ENCODE measurements around the gene DNM1. TPM values are rescaled to one million over a fixed set of nuclear protein-coding genes. Genes with fewer than 3 reads are reported as not detected.

DNM1 gene
- total and polyA plus RNA-seq, 10 of the 15 experiments (the other 5 are each of a cell fraction or from before 2014, with no cell fraction given) = 0.06 to 0.67 (median 0.19) TPM; not detected in 3

- TF ChIP-seq PBX3 (IDR thresholded peaks at IDR 0.05; ENCODE audit: insufficient replicate concordance, low read depth, low read length) (no peak), NKRF (conservative IDR thresholded peaks at IDR 0.05) (peak; percentile 79; the same call in 1 of the 2 replicates), SMAD5 (IDR thresholded peaks at IDR 0.05; ENCODE audit: low read depth) (no peak), RELA (IDR thresholded peaks at IDR 0.05; ENCODE audit: borderline replicate concordance, partially characterized antibody) (peak; percentile 52), MTA3 (IDR thresholded peaks at IDR 0.05; ENCODE audit: borderline replicate concordance, low read length) (no peak), IKZF1 (conservative IDR thresholded peaks at IDR 0.05) (peak; percentile 91), DPF2 (IDR thresholded peaks at IDR 0.05) (peak; percentile 87), EGR1 (IDR thresholded peaks at IDR 0.05; ENCODE audit: borderline replicate concordance in 1 of 2, low read depth in 2 of 2, low read length in 2 of 2) (peak in 1 of 2 experiments; percentile 67; a peak in 2 of 3 replicates), RAD21 (IDR thresholded peaks at IDR 0.05; ENCODE audit: insufficient read depth, low read depth, low read length) (0 out of 2 replicates have a peak, but pooled peaks have one; percentile 5), FOXK2 (IDR thresholded peaks at IDR 0.05) (peak; percentile 91), ZNF592 (IDR thresholded peaks at IDR 0.05) (0 out of 2 replicates have a peak, but pooled peaks have one; percentile 69), POU2F2 (IDR thresholded peaks at IDR 0.05; ENCODE audit: borderline replicate concordance, low read depth, low read length) (peak; percentile 70; the same call in 2 of the 3 replicates), RUNX3 (IDR thresholded peaks at IDR 0.05; ENCODE audit: low read length) (peak; percentile 81), RFX5 (IDR thresholded peaks at IDR 0.05; ENCODE audit: low read depth, low read length) (no peak), IRF5 (IDR thresholded peaks at IDR 0.05; ENCODE audit: borderline replicate concordance) (0 out of 2 replicates have a peak, but pooled peaks have one; percentile 17), SRF (IDR thresholded peaks at IDR 0.05; ENCODE audit: low read depth in 2 of 2, low read length in 2 of 2) (peak in 1 of 2 experiments; percentile 51; a peak in 1 of 4 replicates), RAD51 (IDR thresholded peaks at IDR 0.05) (no peak), NR2F1 (conservative IDR thresholded peaks at IDR 0.05) (peak; percentile 86), SP1 (IDR thresholded peaks at IDR 0.05; ENCODE audit: low read depth, low read length) (no peak), CBFB (IDR thresholded peaks at IDR 0.05; ENCODE audit: low read depth) (peak; percentile 75), HCFC1 (IDR thresholded peaks at IDR 0.05; ENCODE audit: low read length) (peak; percentile 52)
Observed at GRCh38 chr9:128191406-128192046, 11.7 kb upstream of the DNM1 start, which contains the start of gene CIZ1 (continued).
